Activated naive CD4-positive, alpha-beta T cell (primary cell): ENCODE measurements around the gene CSNK1G2.

Experiments used
- DNase-seq, 4 experiments: peaks; one replicate each; lab custom pipeline; 2025; lab: John Stamatoyannopoulos, UW

The CSNK1G2 gene

DNA sequence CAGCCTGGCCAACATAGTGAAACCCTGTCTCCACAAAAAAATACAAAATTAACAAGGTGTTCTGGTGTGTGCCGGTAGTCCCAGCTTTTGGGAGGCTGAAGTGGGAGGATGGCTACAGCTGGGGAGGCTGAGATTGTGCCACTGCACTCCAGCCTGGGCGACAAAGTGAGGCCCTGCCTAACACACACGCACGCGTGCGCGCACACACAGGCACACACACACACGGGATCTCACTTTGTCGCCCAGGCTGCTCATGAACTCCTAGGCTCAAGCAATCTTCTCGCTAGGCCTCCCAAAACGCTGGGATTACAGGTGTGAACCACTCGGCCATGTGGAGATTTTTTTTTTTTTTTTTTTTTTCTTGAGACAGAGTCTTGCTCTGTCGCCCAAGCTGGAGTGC lies 77.8 kb downstream of the CSNK1G2 start:
- no peak for DNase-seq

DNA sequence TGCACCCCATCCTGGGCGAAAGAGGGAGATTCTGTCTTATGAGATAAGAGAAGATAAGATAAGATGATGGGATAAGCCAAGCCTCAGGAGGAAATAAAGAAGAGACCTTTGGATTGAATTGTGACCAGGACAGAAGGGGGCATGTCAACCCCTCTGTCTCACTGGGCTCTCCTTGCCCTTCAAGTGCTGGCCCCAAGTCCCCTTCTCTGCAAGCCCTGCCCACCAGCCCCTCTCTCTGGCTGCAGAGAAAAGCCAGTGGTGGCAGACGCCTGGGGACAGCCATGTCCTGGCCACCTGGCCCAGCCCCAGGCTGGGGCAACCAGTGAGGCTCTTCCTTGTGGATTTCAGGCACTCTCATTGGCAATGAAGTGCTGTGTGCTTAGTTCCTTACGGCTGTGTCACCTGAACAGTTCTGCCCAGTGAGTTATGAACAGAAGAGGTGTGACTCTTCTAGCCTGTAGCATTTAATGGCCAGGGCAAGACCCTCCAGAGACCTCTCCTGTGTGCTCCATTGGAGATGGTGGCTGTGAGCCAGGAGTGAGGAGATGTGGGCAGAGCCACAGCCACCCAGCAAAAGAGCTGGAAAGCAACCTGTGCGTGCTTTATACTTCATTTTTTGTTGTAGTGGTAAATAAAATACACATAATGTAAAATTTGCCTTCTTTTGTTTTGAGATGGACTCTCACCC lies 80.6 kb downstream of the CSNK1G2 start:
- no peak for DNase-seq

DNA sequence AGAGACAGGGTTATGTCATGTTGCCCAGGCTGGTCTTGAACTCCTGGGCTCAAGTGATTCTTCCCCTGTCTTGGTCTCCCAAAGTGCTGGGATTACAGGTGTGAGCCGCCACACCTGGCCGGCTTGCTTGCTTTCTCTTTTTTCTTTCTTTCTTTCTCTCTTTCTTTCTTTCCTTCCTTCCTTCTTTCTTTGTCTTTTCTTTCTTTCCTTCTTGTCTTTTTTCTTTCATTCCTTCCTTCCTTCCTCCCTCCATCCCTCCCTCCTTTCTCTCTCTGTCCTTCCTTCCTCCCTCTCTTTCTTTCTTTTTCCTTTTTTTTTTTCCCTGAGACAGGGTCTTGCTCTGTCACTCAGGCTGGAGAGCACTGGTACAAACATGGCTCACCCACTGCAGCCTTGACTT lies 81.3 kb downstream of the CSNK1G2 start:
- DNase-seq: no peak

DNA sequence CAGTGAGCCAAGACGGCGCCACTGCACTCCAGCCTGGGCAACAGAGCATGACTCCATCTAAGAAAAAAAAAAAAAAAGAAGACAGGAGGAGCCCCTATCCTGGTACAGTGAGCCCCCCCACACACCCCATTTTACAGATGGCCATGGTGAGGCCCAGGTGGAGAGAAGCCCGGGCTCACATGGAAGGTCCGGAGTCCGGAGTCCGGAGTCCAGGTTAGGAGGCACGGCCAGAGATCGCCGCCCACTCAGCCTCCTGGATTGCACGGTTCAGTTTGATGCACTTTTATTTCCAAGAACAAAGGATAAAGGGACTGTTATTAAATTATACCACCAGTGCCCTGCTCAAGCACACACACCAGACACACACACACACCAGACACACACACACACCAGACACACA lies 85.8 kb downstream of the CSNK1G2 start:
- DNase-seq: no peak

DNA sequence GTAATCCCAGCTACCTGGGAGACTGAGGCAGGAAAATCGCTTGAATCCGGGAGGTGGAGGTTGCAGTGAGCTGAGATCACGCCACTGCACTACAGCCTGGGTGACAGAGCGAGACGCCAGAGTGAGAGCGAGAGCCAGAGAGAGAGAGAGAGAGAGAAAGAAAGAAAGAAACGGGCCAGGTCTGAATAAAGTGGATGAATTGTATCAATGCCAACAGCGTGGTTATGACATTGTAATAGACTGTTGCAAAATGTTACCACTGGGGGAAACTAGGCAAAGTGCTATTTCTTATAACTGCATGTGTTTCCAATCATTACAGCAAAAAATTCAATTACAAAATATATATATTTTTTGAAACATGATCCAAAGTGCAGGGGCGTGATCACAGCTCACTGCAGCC lies 86.4 kb downstream of the CSNK1G2 start:
- no peak for DNase-seq
